Activated T-cell treated with anti-CD3 and anti-CD28 coated beads for 24 hours (primary cell): Measurements from ENCODE around the gene FARS2.

ENCODE experiments used
- DNase-seq: peaks from one replicate; pipeline ENCODE4 v3.0.0-alpha.2; 2020; ENCODE audit warnings: low read depth

Gene FARS2

DNA sequence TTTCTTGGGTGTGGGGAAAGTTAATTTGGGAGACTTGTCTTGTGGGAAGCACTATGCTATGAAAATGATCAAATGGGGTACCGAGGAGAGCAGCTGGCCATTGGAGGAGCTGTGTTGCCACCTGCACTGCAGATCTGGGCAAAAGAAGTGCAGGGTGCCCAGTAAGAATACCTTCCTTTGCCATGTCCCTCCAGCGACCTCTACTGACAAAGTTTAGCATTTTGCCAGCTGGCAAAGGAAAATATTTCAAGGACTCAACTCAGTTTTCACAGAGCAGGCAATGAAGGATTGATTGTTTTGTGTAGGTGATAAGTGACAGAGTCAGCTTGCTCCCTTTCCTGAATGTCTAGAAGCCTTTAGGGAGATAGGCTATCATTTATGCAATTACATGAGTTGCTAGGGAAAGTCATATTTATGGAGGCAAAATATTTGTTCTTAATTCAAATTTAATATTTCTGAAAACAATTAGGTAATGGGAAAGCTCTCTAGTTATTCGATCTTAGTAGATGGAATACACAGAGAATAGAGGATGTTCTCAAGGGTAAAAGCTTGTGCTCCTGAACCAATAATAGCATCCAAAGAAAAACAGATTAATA, 118.4 kb downstream of the FARS2 start:
- no peak for DNase-seq

DNA sequence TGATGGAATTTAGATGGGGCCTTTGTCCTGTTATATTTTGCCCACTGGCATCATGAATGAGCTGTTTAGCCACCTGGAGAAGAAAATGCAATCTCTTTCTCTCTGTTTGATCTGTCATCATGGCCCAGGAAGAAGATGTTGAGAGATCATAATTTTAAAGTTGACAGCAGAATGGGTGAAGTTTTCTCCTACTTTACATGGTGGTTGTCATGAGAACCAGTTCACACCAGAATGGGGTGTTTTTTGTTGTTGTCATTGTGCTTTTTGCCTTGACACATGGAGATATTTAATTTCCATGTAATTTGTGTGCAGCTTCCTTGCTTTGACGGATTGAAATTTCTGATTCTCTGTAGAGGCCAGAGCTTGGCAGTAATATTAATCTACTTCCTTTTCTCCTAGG, 122.5 kb downstream of the FARS2 start:
- no peak for DNase-seq

DNA sequence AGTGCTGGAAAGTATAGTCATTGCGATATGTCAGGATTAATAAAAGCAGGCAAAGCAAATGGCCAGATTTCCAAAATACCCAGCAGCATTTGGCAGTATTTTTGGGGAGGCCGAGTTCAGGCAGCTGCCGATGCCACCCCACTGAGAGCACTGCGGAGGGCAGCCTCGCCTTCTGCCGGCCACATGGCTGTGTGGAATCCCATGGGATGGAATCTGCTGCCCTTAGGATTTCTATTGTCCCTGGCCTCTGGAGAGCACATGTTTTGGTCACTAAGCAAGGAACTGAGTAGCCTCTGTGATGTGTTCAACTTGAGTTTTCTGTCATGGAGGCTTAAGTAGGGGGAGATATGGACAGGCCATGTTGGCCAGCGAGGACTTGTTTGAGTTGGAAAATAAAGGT, 123.0 kb downstream of the FARS2 start:
- DNase-seq = no peak

DNA sequence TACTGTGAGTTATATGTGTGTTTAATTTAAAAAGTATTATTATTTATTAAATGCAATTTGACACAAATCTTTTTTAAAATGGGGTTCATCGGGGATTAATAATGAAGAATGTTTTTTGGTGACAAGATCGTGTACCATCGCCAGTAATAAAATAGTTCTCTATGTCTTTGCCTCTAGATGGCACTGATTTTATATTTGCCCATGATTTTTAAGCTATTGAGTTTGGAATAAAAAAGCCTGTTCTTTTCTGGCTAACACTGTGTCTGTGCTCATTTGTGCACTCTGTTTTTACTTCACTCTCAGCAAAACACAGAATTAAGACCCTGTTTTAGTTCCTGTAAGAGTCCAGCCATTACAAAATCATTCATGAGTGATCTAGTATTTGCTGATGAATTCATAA, 127.0 kb downstream of the FARS2 start:
- no peak for DNase-seq

DNA sequence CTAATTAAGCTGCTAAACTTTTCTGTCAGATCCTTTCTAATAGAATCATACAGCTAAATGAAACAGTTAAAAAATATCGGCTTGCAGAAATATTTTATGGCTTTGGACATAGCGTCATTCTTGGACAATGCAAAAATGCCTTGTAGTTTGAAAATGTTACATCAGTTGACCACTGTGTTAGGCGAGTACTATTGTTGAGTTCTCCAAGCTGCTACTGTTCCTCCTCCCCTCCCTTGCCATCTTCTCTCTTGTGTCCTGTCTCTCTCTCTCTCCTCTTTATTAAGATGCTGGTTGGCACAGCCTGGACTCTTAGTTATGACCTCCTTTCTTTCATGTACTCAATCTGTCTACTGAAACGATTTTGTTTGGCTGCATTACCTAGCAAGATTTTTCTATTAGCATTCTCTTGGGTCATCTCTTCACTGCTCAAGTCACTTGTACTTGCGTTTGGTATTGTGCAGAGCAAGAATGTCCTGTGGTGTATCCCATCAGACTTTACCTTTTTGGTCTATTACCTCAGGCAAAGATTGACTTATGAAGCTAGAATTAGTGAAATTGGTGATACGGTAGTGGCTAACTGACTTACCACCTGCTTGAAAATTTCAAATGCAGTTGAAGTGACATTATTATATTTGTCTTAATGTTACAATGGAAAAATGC, 127.9 kb downstream of the FARS2 start:
- no peak for DNase-seq

DNA sequence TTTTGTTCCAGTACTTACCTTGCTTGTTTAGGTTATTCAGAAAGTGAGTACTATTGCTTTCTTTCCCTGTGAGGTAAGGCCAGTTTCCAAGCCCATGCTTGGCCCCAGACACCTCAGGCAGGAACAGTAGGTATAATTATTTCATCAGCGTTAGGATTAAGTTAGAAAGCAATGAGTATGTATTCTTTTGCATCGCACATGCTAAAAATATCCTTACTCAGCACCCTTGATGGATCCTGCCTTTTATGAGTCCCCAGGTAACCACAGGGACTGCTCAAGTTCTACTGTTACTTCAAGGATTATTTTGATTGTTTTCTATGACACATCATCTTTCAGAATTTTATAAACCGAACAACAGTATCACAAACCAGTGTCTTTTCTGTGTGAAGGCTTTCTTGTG, 128.9 kb downstream of the FARS2 start:
- DNase-seq = no peak

DNA sequence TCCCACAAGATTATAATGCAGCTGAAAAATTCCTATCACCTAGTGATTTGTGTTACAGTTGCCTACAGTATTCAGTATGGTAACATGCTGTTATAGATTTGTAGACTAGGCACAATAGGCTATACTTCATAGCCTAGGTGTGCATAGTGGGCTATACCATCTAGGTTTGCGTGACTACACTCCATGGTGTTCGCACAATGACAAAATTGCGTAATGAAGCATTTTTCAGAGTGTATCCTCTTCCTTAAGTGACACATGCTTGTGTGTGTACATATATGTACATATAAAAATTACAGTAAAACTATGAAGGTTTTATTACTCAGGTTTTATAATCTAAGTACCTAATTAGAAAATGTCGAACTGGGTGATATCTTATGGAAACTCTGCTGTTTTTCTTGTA, 133.0 kb downstream of the FARS2 start:
- no peak for DNase-seq

DNA sequence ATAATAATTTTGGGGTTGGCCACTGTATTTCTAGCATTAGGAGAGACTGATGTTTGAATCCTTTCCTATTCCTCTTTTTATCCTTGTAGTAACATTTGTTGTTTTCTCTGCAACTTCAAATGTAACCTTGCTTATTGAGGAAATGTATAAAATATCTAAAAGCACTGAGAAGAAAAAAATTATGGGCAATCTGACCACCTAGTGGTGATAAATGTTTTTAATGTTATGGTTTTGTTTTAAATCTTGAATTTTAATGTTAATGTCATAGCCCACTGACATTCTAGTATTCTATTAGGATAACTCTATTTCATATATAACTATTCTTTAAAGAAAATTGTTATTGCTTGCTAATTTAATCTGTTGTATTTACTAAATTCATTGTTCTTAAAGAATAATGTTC, 134.4 kb downstream of the FARS2 start:
- no peak for DNase-seq

DNA sequence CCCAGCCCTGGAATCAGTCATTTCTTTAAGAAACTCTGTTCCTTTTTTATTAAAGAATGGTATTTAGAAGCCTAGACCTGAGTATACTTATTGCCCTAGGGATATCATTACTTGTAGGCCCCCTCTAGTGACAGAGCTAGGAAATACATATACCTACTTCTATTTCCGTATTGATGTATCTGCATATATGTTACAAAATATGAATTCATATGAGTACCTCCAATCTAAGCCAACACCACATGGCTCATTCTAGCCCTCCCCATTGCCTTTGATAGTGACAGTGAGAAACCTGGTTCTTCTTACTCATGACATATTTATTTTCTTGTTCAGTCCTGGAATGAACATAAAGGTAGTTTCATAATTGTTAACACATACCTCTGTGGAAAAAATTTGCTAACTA, 137.2 kb downstream of the FARS2 start:
- peak; percentile 11 for DNase-seq

DNA sequence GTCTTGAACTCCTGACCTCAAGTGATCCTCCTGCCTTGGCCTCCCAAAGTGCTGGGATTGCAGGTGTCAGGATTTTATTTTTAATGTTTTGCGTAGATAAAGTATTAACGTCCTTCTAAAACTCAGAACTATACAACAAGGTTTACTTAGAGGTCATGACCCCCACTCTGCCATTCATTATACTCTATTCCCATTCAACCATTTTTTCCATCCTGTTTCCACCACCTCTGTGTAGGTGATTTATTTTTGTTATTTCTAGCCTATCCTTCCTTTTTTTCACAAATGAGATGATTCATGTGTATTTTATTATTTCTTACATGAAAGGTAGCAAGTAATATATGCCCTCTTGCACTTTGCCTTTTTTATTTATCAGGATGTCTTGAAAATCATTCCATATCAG, 138.1 kb downstream of the FARS2 start:
- DNase-seq = no peak

DNA sequence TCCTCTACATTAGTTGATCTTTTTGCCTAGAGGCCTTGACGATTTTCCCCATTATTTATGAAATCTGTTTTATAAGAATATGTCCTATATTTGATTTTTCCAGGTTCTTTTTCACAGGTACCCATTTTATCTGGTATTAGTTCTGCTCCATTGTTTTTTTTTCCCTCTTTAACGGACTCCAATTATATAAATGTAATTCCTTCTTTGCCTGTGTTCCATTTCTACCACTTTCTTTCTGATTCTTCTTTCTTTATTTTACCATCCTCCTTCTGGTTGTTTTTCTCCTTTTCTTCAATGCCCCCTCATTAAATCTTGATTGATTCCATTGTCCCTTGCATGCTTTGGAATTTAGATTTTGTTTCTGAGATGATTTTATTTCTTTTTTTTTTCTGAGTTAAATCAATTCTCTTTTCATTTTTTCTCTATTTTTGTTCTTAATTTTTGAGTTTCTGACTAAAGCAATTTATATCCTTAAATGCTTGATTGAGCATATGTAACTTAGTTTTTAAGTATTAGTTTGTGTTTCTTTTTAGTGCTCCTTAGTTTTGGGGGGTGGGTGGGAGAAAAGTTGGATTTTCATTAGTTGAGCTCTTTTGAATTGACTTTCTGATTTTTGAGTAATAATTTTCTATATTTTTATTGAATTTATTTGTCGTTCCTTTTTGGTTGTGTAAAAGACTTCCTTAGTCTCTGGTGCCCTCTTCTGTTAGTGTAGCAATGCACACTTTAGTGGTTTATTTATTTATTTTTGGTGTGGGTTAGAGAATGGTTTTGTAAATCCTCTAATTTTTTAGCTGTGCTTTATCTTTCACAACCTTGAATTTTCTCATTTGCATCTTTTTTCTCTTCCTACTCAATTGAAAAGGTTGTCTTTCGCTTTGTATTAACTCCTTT, 140.8 kb downstream of the FARS2 start:
- no peak for DNase-seq

DNA sequence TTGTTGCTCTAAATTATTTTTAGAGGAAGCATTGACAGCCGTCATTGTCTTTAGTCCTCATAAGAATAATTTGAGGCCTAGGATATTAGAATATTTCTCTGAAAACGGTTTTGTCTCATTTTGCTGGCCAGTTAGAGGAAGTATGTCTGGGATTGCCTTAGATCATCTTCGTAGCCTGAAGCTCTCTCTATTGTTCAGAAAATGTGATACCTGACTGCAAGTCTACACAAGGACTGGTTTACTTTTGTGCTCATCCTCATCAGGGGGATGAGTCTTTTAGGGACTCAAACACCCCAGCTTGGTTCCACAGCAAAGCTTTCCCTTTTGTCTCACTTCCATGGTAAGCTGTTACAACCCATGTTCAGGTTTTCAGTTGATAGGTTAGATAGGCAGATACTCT, 141.8 kb downstream of the FARS2 start:
- DNase-seq = no peak

DNA sequence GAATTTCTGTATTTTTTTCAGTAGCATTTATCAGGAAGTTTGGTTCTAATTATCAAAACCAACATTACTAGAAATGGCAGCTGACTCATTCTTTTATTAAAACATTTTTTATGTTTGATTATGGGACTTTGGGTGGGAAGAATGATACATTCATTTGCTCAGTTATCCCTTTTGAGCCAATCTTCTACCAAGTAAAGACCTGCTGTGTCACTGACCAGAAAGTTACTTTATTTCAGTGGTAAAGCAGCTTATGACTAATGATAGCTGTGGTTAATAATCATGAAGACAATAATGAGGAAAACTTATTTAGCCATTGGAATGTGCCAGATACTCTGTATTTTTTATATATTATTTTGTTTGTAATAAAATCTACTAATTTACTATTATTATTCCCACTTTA, 142.3 kb downstream of the FARS2 start:
- no peak for DNase-seq

DNA sequence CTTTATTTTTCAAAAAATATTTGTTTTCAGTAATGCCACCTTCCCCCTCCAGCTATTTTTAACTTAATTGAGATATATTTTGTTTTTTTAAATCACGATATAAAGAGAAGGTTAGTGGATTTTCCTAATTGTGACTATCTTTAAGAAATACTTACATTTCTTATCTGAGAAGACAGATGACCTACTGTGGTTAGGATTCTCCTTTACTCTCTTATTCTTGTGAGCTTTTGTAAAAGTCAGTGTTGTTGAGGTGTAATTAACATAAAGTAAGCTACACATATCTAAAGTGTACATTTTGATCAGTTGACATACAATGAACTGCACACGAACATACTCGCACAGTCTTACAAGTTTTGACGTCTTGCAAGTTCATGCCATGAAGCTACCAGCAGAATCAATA, 144.7 kb downstream of the FARS2 start:
- no peak for DNase-seq

DNA sequence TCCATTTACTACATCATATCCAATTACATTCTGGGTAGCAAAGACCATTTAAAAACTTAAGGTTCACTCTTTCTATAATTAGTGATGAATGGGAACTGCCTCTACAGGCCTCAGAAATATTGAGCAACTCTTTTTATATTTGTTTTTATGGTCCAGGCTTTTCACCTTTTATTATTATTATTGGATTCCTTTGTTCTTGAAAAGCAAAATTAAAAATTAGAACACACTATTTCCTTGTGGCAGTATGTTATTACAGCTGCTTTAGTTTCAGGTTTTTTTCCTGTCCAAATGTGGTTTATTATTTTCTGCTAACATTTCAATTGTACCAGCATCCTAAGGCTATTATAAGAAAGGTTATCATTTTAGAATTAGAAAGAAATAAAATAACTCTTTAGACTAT, 150.1 kb downstream of the FARS2 start:
- DNase-seq = no peak

DNA sequence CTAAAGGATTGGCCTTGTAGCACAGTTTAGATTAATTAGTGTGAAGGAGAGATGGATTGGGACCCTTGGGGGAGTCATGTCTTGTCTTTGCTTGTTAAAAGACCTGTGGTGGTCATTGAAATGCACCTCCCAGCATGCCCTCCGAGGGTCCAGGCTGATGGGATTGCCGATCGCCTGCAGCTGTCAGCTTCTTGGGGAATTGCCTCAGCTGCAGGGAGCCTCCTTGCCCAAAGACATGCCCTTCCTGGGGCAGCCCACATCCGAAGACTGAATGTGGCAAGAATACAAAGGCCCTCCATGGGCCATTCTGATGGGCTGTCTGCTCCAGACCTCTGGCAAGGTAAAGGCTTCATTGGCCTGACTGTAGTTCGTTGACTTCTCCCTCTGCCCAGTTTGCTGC, 150.7 kb downstream of the FARS2 start:
- no peak for DNase-seq

DNA sequence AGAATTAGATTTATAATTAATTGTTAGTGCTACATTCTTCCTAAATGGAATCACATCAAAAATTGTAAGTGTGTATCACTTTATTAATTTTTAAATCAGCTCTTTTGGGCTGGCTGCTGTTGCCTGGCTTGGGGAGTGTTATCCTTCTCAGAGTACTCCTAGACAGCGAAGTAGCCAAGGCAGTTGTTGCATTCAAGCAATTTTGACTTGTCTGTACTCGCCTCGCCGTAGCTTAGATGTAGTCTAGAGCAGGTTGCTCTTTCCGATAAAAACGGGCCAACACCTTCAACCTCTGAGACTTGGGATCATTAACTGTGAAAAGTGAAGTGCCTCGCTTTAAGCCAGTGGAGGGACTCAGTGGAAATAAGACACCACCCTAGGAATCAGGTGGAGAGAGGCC, 151.3 kb downstream of the FARS2 start:
- DNase-seq = no peak

DNA sequence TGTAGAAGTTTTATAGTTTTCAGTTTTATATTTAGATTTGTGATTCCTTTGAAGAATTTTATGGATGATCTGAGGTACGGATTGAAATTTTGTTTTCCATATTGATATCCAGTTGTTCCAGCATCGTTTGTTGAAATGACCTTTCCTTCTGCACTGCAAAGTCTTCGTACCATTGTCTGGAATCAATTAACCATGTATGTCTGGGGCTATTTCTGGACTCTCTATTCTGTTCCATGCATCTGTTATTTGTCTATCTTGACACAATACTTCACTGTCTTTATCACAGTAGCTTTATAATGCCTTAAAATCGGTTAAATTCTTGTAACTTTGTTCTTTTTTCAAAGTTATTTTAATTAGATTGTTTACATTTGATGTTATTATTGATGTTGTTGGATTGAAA, 154.9 kb downstream of the FARS2 start:
- DNase-seq = no peak

DNA sequence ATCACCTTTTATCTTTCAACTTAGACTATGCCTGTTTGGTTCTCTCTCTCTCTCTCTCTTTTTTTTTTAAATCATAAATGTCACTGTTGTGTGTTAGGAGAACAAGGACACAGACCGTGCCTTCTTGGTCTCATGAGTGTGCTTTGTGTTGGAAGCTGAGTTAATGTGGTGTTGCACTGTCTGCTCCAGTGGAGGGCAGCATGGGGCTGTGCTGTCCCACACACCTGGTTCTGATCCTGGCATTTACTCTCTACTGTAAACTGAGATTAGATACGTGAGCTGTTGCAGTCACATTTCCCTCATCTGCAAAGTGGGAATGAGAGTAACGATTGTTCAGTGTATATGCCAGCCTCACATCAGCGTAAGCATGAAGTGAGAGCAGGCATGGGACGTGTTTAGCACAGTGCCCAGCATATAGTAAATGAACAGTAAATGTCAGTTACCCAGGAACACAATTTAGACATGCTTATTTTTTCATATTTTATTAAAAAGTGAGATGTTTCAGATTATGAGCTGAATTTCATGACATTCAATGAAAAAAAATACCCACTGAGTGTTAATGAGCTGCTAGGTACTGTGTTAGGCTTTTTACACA, 161.1 kb downstream of the FARS2 start:
- no peak for DNase-seq

DNA sequence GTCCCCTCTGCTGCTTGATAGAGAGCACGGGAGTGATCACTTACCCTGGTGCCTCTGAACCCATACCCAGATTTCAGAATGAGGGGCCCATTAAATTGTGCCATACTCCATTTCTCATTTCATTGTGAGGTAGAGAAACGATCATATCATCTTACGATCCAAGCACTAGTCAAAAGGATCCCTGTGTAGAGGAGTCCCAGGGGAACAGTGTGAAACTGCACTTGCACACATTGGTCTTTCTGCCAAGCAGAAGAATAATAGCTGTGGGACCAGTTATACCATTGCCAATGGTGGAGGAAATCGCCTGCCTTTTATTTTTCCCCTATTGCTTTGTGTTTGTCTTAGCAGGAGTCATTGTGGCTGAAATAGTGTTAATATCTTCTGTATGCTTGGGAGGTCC, 161.9 kb downstream of the FARS2 start:
- DNase-seq = no peak

DNA sequence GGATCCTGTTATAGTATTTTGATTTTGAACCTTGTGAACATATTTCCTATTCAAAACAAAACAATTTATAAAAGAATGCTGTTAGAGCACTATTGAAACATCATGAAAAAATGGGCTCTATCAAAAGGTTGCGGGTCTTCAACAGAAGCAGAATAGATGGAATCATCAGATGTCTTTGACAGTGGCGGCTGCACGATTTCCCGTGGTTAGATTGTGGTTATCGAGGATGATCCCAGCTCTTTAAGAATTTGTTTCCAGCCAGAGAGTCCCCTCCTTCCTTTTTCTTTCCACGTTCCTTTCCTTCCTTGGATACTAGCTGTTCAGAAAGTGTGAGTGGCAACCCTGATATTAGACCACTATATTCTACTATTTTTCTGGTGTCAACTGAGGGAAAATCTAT, 163.4 kb downstream of the FARS2 start:
- no peak for DNase-seq

DNA sequence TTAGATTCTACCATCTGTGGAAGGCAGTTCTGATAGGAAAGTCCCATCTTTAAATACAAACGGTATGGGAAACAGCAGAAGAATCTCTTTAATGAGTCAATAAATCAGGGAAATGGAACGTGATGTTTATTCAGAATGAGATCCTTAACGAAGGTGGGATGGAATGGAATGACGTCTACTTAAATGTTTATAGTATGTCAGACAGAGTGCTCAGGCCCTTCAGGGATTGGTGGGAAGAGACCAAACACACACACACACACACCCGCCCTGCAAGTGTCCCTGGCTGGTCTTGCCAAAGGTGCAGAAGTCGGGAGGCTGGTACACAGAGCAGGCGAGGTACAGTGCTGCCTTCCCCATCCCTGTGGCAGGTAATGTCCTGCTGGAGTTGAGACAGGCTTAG, 164.0 kb downstream of the FARS2 start:
- no peak for DNase-seq

DNA sequence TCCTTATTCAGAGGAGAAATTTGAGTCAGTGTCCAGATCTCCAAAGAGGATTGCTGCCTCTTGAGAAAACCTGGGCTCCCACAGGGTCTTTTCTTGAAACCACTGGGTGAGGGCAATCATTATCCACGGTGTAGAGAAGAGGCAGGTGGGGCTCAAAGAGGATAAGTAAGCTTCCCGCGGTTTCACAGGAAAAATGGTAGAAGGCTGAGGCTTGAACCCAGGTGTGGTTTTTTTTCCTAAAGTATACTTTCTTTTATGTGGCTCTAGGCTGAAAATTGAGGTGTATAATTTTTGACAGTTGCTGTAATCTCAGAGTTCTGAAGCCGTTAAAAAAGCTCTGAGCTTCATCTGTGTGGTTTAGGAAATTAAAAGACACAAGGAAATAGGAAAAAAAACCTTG, 164.5 kb downstream of the FARS2 start:
- no peak for DNase-seq
